SK-N-MC (cell line): ENCODE data around the gene ABCD1.

Experiments used
- EZH2 ChIP-seq: fragments of 200-600 bp; sonication (generic); IDR thresholded peaks from one replicate; pipeline ENCODE4 v1.6.1; 2017; ENCODE audit warnings: antibody characterized with exemption
- FOXP2 ChIP-seq: optimal IDR thresholded peaks from 2 replicates; pipeline ENCODE3; 2011; ENCODE audit warnings: mild to moderate bottlenecking, moderate library complexity; ENCODE audit not compliant: insufficient read depth; ENCODE audit errors: extremely low read length, control extremely low read depth
- POLR2AphosphoS5 ChIP-seq: IDR thresholded peaks from 2 replicates; pipeline ENCODE4 v1.6.1; 2012; ENCODE audit warnings: mild to moderate bottlenecking, low read depth, low read length, borderline replicate concordance

DNA sequence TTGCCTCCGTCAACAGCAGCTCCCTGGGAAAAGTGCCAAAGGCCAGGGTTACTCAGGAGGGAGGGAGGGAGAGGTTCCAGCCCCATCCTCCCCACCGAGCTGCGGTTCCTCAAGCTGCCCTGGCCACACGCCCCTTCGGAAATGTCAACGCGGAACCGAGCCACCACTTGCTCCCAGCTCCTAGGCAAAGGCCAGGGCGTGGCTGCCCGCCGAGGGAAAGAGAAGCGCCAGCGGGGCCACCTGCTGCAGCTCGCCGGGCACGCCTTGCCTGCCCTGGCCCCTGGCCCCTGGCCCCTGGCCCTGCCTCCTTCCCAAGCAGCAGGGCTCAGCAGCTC lies 21.7 kb upstream of the ABCD1 start:
- no peak for TF ChIP-seq EZH2
- no peak for TF ChIP-seq POLR2AphosphoS5
- TF ChIP-seq FOXP2 = no peak
